ENCODE results near the gene CCBE1.
"Not testable (repeated sequence)": the region's sequence is repeated elsewhere in the genome, so short reads cannot be mapped to it uniquely, and the experiment has no call there.

Gene CCBE1

DNA sequence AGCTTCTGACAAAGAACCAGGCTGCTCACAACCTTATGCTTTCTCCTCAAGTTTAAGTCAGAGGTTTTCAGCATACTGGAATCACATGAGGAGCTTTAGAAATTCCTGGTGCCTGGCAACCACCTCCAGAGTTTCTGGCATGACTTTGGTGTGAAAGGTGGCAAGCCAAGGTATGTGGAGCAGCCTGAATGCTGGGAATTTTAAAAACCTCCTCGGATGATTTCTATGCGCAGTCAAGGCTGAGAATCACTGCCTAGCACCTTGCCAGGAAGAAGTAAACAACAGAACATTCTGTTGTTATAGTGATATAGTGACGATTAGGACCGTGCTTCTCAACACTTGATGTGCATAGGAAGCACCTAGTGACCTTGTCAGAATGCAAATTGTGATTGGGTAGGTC lies 11.7 kb downstream of the CCBE1 start:
- in situ Hi-C loops (cut with MboI; ENCODE audit: low sequenced_read_pairs) = no loop called here

DNA sequence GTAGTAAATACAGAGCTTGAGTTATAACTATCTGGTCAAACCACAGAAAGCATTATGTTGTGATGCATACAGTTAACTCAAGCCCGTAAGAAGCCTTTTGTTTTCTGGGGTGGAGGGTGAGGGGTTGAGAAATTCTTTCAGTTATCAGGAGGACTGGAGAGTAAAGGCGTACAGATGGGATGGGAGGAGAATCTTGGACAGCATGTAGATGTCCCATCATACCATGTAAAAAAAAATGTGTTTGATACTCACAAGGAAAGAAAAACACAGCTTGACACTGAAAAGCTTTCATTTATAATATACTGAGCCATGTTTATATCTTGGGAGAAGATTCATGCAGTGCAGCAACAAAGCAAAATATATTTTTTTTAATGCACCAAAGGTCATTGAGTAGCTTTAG lies 12.4 kb downstream of the CCBE1 start:
- in situ Hi-C loops (cut with MboI; ENCODE audit: low sequenced_read_pairs) = no loop called here

DNA sequence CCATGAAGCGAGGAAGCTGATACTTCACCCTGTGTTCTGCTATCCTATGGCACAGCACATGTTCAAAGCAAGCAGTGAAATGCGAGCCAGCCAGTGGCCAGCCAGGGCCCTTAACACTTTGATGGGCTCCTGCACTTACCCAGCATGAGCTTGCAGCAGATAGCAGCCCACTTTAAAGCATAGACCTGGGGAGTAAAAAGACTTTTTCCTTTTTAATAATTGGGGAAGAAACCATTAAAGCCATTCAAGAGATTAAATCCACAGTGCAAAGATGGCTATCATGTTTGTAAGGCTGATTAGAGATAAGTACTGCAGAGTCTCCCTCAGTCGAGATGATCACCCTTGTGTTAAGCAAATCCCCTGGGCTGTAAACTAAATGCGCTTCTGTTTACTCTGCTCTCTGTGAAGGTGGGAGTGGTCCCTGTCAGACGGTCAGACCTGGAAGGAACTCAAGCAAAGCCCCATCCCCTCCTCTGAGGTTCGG lies 15.7 kb downstream of the CCBE1 start:
- in situ Hi-C loops (cut with MboI; ENCODE audit: low sequenced_read_pairs) = no loop called here

DNA sequence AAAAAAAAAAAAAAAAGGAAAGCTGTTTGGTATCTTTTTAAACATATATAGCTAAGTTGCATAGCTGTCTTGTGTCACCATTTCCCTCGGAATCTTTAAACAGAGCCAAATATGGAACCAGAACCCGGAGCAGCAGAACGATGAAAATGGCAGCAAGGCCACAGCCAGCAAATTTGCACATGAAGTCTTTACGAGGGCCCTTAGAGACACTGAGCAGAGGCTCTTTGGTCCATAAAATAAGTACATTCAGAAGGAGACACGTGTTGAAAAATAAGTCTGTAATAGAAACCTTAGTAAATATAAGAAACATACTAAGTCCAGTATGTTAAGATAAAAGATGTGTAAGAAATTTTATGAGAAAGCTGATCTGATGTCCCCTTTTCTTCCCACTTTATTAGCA lies 16.2 kb downstream of the CCBE1 start:
- in situ Hi-C loops (cut with MboI; ENCODE audit: low sequenced_read_pairs) = no loop called here

DNA sequence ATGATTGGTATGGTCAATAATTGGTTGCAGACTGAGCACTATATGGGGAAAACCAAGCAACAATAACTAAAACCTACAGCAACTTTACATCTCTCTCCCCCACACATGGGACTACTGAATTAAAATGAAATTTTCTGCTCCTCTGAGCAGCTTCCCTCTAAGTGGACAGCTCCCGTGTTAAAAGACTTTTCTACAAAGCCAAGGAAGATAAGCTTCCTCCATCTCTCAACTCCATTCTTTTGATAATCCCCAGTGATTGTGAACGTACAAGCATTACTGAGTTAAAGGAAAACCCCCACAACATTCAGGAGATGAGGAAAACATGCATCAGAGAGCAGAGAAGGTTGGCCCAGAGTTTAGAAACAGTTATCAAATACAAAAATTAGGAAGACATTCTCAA lies 21.9 kb downstream of the CCBE1 start:
- in situ Hi-C loops (cut with MboI; ENCODE audit: low sequenced_read_pairs) = no loop called here

DNA sequence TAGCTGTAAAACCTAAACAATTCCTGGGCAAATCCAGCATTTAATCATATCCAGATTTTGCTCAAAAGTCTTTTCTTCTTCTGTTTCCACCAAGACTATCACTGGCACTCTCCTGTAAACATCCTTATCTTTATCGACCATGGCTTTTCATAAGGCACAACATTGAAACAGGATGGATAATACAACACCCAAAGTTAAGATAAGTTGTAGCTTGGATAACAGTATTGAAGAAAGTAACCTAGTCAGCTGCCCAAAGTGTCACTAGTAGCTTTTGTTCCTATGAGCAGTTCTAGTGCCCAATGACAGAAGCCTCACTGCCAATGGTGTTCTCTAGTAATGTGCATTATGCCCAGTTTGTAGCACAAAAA lies 22.3 kb downstream of the CCBE1 start:
- in situ Hi-C loops (cut with MboI; ENCODE audit: low sequenced_read_pairs) = no loop called here

DNA sequence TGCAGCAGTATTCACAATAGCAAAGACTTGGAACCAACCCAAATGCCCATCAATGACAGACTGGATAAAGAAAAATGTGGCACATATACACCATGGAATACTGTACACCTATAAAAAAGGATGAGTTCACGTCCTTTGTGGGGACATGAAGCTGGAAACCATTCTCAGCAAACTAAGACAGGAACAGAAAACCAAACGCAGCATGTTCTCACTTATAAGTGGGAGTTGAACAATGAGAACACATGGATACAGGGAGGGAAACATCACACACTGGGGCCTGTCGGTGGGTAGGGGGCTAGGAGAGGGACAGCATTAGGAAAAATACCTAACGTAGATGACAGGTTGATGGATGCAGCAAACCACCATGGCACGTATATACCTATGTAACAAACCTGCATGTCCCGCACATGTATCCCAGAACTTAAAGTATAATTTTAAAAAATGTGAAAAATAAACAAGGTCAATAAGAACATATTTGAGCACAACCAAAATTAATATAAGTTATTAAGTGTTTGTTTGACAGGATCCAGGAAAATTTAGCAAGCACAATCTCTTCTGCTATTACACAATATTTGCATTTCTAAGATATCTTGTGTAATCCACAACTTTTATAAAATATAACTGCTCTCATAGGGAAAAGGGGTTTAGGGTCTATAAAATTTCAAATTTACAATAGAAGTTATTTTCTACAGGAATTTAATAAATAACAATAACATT lies 22.9 kb downstream of the CCBE1 start:
- in situ Hi-C loops (cut with MboI; ENCODE audit: low sequenced_read_pairs) = no loop called here

DNA sequence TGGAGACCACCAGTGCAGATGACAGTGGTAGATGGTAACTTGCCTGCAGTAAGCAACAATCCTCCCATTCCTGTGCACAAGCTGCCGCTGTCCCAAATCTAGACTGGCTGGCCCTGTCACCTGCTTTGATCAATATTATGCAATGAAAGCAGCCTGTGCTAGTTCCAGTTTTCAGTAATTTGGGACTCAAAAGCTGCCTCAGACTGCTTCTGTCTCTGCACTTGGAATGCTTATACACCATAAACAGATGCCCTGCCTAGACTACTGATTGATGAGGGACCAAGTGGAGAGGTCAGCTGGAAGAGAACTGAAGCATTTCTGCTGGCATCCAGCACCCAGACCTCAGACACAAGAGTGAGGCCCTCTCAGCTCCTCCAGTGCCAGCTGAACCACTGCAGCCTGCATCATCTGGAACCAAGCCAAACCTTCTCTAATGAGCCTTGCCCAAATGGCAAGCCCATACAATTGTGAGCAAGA lies 24.9 kb downstream of the CCBE1 start:
- in situ Hi-C loops (cut with MboI; ENCODE audit: low sequenced_read_pairs) = no loop called here

DNA sequence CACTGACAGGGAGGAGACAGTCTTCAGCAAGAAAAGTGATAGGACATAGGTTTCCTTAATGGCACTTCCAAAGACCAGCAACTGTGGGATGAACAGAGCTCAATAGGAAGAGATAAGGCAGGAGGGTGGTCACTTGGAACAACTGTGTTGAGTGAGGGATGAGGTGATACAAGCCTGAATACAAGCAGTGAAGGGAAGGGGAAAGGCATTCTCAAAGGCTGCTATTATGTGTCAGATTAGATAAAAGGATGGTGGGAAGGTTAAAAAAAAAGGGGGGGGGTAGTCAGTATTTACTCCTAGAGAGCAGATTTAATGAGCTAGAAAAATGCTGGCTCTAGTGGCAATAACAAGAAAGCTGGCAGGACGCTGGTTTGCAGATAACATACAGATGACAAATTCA lies 25.7 kb downstream of the CCBE1 start:
- in situ Hi-C loops (cut with MboI; ENCODE audit: low sequenced_read_pairs) = no loop called here

DNA sequence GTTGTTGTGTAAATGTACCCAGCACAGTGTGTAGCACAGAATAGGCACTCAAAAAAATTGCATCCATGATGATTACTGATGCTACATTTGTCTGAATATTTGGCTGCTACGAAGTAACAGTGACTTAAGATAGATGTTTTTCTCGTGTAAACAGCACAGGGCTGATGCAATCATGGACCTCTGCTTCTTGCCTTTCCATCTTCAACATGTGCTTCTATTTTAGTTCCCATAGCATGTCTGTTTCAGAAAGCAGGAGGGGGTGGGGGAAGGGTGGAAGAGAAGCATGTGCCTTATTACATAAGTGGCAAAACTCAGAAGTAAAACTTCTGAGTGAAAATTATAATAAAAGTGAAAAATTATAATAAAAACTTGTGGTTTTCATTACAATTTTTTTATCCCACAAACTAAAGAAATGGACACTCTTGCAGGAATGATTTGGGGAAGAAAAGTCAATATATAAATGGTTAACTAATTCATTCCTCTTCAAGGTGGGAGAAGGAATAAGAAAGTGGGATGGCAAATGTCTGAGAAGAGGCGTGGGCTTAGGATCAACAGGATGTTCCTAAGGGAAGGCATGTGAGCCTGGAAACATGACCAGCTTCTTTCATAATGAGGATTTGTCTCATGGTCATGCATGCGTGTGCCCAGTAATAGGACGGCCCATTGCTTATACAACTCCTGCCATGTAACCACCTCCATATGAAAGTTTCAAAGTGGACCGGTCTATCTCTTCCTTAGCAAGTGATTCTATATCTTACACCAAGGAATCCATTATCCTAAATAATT lies 27.2 kb downstream of the CCBE1 start:
- in situ Hi-C loops (cut with MboI; ENCODE audit: low sequenced_read_pairs) = no loop called here

DNA sequence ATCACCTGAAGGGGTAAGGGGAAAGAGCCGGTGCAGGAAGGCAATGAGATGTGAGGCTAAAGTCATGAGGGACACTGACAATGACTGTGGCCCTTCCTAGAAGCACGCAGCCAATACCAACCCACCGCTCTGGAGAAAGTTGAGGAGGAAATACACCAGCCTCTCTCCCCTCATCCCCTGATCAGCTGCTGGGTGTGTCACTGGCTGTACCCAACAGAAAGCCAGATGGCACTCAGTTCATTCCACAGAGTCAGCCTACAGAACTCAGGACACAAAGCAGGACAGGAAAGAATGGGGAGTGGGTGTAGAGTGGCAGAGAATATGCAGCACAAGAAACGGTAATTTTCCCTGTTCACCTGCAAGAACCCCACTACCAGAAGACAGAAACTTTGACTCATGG lies 29.7 kb downstream of the CCBE1 start:
- in situ Hi-C loops (cut with MboI; ENCODE audit: low sequenced_read_pairs) = no loop called here

DNA sequence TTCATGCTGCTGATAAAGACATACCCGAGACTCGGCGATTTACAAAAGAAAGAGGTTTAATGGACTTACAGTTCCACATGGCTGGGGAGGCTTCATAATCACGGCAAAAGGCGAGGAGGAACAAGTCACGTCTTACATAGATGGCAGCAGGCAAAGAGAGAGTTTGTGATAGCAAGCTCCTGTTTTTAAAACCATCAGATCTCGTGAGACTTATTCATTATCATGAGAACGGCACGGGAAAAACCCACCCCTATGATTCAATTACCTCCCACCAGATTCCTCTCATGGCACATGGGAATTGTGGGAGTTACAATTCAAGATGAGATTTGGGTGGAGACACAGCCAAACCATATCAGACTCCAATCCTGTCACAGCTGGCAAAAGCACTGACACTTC lies 31.2 kb downstream of the CCBE1 start:
- in situ Hi-C loops (cut with MboI; ENCODE audit: low sequenced_read_pairs) = not testable (repeated sequence)

DNA sequence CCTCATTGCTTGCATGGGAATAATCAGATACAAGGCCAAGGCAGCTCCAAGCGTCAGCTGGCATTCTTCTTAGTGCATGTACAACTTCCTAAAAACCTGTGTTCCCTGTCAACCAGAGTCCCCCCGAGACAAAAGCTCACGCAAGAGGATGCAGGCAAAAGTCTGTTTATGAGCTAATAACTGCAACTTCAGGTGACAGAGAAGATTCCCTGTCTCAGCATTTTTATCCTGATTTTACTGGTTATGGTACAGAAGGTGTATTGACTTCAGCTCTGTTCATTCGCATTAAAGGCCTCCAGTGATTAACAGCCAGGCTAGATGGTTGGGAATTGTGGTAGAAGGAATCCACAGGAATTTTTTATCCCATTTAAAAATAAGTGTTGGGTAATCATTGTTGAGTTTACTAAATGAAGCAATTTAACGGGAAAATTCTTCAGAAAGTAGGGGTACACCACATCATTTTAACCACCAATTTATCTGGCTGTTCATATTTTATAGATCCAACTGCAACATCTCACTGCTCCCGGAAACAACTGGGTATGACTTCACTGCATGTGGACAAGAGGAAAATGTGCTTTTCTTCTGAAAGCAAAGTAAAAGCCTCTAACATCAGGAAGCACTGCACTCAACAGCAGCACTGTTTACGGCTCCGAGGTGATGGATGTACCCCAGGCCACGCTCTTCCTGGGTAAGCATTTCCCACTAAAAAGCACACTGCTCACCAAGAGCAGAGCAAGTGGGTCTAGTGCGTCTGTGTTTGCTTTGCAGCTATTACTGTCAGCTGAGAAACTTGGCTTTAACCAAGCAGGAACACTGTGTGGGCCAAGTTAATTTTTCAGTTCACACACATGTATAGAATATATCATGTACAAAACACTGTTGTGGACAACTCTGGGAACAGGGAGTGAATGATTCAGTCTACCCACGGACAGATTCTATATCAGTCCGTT lies 31.9 kb downstream of the CCBE1 start:
- in situ Hi-C loops (cut with MboI; ENCODE audit: low sequenced_read_pairs) = no loop called here

DNA sequence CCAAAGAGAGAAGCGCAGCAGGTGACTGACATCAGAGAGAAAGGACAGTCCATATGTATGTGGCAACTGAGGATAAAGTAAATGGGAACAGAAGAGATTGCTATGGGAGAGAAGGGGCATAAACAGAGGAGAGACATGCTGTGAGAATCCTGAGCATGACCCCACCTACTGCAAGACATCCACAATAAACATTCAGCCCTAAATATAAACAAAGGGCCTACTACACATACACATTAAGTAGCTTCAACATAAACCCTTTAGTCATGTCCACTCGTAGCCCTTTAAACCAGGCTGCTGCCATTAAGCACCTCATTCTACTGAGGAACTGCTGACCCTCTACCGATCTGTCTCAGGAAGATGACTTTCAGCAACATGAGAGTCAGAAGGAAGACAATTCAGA lies 32.9 kb downstream of the CCBE1 start:
- in situ Hi-C loops (cut with MboI; ENCODE audit: low sequenced_read_pairs) = no loop called here

DNA sequence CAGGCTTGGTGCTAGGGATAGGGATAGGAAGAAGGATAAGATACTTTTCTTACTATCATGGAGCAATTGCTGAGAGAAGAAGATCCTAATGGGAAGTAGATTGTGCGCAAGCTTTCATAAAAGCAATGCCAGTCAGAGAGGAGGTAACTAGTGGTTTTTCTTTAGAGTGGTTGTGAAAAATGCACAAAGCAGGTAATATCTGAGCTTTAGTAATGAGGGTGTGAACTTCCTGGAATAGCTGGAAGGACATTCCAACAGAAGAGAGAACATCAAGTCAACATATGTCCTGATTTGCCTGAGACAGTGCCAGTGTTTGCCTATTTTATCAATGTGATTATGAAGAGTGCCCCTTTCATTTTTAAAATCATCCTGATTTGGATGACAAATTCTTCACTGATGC lies 34.1 kb downstream of the CCBE1 start:
- in situ Hi-C loops (cut with MboI; ENCODE audit: low sequenced_read_pairs) = no loop called here

DNA sequence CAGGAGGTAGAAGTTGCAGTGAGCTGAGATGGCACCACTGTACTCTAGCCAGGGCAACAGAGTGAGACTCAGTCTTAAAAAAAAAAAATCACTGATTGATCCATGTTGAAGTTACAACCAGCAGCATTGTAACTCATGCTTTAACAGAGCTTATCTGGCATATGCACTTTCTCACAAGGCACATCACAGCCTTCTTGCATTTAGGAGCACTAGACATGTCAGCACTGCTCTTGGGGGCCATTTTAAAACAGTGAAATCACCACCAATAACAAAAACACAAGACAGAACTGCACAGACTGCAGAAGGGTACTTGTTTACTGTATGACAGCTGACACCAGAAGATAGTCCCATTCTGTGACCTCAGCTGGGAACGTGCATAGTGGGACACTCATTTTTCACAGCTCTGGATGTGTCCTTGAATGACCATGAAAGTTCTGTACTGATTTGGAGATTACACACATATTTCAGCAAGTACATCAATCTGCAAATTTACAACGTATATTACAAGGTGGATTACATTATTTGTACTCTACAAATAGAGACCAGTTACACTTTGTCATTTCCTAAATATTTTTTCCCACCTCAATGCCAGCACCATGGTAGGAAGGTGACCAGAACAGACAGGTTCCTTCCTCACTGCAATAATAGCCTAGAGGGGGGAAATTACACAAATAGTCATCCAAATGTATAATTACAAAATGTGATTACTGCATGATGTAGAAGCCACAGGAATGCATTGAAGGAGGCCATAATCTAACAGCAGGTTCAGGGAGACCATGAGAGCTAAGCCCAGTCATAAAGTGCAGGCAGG lies 35.1 kb downstream of the CCBE1 start:
- in situ Hi-C loops (cut with MboI; ENCODE audit: low sequenced_read_pairs) = no loop called here

DNA sequence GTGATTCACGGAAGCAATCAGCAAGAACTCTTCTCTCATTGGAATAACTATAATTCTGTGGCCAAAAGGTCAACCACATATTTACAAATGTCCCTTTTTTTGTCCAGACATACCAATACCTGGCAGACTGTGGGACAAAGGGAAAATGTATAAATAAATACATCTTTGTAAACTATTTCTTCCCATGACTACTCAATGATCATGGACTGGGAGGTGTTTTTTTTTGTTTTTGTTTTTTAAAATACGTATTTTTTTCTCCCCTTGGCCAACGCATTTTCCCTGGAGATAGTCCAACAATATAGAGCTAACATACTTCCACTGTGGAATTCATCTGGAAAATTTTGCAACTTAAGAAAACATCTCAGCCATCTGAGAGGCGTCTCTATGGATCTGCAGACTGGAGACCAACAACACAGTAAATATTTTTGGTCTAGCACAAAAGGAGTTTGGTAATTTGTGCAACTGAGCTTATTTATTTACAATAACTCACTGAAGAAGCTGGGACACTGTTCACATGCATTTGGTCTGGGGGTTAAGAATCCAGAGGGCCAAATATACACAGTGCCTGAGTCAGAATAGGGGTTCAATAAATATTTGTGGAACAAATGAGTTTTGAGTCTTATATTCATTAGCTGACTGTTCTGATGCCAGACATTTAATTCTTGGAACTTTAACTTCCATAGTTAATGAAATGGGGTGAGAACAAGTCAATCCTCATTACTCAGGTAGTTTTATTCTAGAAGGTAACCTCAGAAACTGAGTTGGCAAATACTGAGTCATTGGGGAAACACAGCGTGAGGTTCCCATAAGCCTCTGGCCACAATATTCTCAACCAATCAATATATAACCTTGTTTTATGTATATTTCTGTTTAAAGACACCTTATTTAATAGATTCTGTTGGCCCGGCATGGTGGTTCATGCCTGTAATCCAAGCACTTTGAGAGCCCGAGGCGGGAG lies 36.2 kb downstream of the CCBE1 start:
- in situ Hi-C loops (cut with MboI; ENCODE audit: low sequenced_read_pairs) = no loop called here

DNA sequence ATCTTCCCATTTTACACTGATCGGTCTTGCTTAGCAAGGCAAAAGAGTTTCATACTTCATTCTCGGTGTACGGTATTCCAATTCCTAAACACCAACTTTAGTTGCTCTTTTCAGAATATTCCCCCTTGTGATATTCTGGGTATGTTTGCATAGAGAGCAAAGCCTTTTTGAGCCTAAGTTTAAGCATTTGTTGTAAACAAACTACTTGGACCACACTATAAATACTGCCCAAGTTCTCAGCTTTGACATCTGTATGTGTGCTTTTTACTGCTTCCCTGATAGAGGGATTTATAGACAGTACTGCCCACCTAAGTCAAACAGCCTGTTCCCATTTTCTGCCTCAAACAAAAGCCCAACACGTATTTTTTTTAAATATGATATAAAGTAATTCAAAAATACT lies 36.9 kb downstream of the CCBE1 start:
- in situ Hi-C loops (cut with MboI; ENCODE audit: low sequenced_read_pairs) = no loop called here

DNA sequence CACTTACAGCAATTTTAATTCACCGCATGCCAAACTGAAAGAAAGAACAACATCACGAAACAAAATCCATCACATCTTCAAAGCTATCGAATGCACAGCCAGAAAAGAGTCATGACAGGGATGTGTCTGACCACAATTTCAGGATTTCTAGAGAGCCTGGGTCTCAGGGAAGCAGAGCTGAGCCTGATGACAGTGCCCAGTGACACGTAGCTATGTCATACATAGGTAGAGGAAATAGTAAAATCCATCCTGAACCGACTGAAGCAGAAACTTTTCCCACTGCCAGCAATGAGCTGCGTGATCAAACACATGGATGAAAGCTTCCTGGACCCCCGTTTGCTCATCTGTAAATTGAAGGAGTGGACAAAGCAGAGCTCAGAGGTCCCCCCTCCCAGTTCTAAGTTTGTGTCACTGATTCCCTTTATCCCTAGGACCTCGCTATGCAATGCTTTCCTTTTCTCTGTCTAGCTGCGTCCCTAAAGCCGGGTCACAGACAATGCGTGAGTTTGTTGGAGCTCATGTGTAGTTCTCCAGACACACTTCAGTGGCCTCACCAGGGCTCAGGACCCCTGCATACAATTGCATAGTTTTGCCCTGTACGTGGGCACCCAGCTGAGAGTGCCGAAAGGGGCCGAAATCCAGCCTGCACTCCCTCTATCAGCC lies 37.6 kb downstream of the CCBE1 start:
- in situ Hi-C loops (cut with MboI; ENCODE audit: low sequenced_read_pairs) = no loop called here
